Measurements from ENCODE around the gene ADORA2A. TPM values are rescaled to one million over a fixed set of nuclear protein-coding genes. Genes with fewer than 3 reads are reported as not detected.

ADORA2A gene
- total RNA-seq, 1 donor from 2014 or later: 4.1 TPM

DNA sequence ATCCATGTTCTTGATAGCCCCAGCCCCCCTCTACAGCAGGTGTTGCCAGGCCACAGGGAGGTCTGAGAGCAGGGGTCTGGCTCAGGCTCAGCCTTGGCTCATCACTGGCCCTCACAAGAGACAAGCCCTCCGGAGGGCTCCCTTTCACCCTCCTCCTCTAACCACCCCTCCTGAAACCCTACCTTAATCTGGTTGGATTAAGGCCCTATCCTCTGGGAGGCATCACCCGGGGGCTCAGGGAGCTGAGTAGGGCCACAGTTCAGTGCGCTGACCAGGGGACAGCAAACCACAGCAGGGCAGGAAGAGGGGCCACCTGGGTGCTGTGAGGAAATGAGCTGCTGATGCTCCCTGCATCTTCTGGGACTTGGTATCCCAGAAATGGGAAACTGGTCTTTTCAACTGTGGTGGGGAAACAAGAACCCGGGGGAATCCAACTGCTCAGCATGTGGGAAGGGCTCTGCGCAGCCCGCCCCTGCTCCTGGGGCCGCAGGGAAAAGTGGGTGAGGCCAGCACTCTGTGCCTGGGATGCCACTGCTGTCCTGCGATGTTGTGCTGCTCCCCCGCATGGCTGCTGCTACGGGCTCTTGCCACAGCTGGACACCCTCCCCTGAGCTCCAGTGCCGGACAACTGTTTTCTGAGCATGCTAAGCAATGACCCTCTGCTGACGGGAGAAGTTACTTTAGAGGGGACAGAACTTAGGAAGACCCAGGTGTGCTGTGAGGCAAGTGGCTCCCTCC lies 17.5 kb downstream of the ADORA2A start:
- DNase-seq (ENCODE audit: low spot score) (no peak), ATAC-seq (no peak)

- no peak for DNase-seq (ENCODE audit: low spot score)
- no peak for ATAC-seq
Measured at GRCh38 chr22:24445481-24446259, 18.3 kb downstream of the ADORA2A start.

GRCh38 chr22:24446260-24446611 lies 18.8 kb downstream of the ADORA2A start:
- DNase-seq (ENCODE audit: low spot score) (no peak), ATAC-seq (no peak)

- ATAC-seq: peak; percentile 14
- DNase-seq (ENCODE audit: low spot score): no peak
Measured at GRCh38 chr22:24450610-24451009, 23.2 kb downstream of the ADORA2A start.

DNA sequence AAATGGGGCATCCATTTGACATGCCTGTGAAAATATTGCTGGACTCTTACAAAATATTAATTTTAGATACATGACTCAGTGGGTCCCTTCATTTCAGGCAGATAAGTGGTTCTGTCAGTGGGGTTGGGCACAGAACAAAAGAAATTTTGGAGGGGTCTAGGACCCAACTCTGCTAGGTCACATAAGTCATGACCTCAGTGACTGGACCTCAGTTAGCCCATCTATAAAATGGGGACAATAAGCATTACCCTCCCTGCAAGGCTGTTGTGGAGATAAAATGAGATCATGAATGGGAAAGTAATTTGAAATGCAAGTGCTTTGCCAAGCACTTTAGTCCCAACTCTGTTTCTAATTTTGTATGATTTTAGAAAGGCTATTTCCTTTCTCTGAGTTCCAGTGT lies 23.8 kb downstream of the ADORA2A start:
- DNase-seq (ENCODE audit: low spot score) (no peak), ATAC-seq (no peak)

GRCh38 chr22:24453853-24454252 lies 26.5 kb downstream of the ADORA2A start:
- DNase-seq (ENCODE audit: low spot score): no peak
- no peak for ATAC-seq

GRCh38 chr22:24455039-24455438 lies 27.6 kb downstream of the ADORA2A start:
- DNase-seq (ENCODE audit: low spot score) (peak; percentile 45), ATAC-seq (peak; percentile 57)

- ATAC-seq: peak; percentile 89
- peak; percentile 78 for DNase-seq (ENCODE audit: low spot score)
Measured at GRCh38 chr22:24455751-24456426, 28.5 kb downstream of the ADORA2A start.

GRCh38 chr22:24457894-24458420 lies 30.6 kb downstream of the ADORA2A start:
- no peak for ATAC-seq
- no peak for DNase-seq (ENCODE audit: low spot score)

GRCh38 chr22:24459911-24460310 lies 32.5 kb downstream of the ADORA2A start:
- ATAC-seq (no peak), DNase-seq (ENCODE audit: low spot score) (no peak)

GRCh38 chr22:24460418-24461089 lies 33.2 kb downstream of the ADORA2A start:
- DNase-seq (ENCODE audit: low spot score) (no peak), ATAC-seq (no peak)

- DNase-seq (ENCODE audit: low spot score) (no peak), ATAC-seq (peak; percentile 76)
Measured at GRCh38 chr22:24463071-24463760, 35.8 kb downstream of the ADORA2A start.

- ATAC-seq (no peak), DNase-seq (ENCODE audit: low spot score) (no peak)
Measured at GRCh38 chr22:24465566-24465965, 38.2 kb downstream of the ADORA2A start.

GRCh38 chr22:24465975-24466374 lies 38.6 kb downstream of the ADORA2A start:
- DNase-seq (ENCODE audit: low spot score): no peak
- no peak for ATAC-seq

DNA sequence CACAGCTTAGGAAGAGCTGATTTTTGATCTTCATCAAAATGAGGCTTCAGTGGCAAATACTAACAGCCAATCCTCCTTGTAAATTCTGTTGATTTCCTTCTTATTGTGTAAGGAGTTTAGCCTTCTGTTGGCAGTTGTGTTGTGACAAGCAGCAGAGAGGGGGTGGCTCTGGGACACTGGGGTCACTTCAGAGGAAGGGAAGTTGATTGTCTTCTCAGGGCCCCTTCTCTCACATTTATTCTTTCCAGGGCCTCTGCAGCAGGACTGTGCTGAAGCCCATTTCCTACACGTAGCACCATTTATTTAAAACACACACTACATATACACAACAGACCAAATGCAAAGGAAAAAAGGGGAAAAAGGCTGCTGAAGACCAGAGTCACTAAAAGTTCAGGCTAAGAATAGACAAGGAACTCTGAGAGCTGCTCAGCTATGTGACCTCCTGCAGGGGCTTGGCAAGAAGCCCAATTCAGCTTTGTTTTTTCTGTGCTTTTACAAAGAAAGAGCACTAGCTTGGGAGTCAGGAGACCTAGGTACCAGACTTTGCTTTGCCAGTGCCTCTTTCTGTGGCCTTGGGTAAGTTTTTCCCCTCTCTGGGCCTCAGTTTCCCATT lies 39.4 kb downstream of the ADORA2A start:
- ATAC-seq (peak; percentile 46), DNase-seq (ENCODE audit: low spot score) (no peak)

- DNase-seq (ENCODE audit: low spot score) (no peak), ATAC-seq (no peak)
Measured at GRCh38 chr22:24467340-24467739, 39.9 kb downstream of the ADORA2A start.

DNA sequence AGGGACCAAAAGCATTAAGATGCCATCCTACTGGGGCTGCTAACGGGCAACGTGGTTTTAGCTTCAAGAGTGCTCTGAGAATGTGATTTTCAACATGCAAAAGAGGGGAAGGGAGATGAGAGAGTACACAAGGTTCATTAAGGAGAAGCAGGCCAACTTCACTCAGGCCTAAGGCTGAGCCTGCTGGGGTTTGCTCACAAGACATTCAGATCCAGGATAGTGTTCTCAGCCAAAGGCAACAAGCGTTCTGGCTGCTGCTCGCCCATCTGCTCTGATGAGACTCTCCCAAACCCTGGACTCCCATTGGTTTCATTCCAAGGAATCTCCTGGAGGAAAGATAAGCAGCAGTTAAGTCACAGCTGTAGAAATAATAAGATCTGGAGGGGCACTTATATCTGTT lies 44.2 kb downstream of the ADORA2A start:
- ATAC-seq (peak; percentile 17), DNase-seq (ENCODE audit: low spot score) (no peak)

GRCh38 chr22:24473284-24473683 lies 45.9 kb downstream of the ADORA2A start:
- no peak for ATAC-seq
- DNase-seq (ENCODE audit: low spot score): no peak

DNA sequence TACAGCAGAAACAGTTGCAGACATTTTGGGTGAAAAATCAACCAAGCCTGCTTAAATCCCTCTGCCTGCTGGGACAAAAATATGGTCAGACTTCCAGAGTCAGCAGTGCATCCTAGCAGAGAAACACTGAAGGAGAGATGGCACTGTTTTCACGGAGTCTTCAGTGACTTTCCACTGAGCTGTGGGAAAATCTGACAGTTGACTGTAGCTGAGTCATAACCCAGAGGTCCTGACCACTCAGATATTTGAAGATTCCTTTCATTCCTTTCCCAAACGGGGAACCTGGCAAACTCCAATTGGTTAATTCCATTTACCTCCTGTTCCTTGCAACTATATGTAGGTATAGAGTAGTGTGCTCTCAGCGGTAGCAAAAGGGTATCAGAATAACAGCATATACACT lies 46.8 kb downstream of the ADORA2A start:
- ATAC-seq: peak; percentile 45
- no peak for DNase-seq (ENCODE audit: low spot score)

GRCh38 chr22:24474649-24475255 lies 47.4 kb downstream of the ADORA2A start:
- no peak for ATAC-seq
- DNase-seq (ENCODE audit: low spot score): no peak

Measured in left lobe of liver (tissue), 2 donors.